ENCODE results near the gene CASP3.

Gene CASP3

GRCh38 chr4:184649026-184649970 lies at the start of gene CASP3, which contains the start of gene PRIMPOL:
TSS of gene CASP3 (minus strand) at chr4:184649447. CDS start at chr4:184638453, 10,994 bp downstream.
TSS of gene PRIMPOL (plus strand) at chr4:184649738. CDS start at chr4:184657141, 7,403 bp downstream.
- Mint-ChIP-seq H3K27ac (peak within 1 kb of the TSS; percentile 98), H3K27me3 (ENCODE audit: low read depth, poor library complexity) (peaks cover 5% of the 10 kb centered on the region), H3K9me3 (no peaks in the 10 kb centered on the region), H3K4me3 (peak within 1 kb of the TSS; percentile 92), H3K36me3 (ENCODE audit: low read depth) (peaks cover 6% of the 10 kb centered on the region), H3K4me1 (peaks cover 55% of the 10 kb centered on the region)
- DNase-seq = peak; percentile 97
- no peak for TF ChIP-seq CTCF (IDR thresholded peaks at IDR 0.05)

GRCh38 chr4:184697956-184698355 lies 48.7 kb upstream of the CASP3 start:
- TF ChIP-seq CTCF (IDR thresholded peaks at IDR 0.05) = no peak
- no peaks in the 10 kb centered on the region for H3K27me3 Mint-ChIP-seq (ENCODE audit: low read depth, poor library complexity)
- no peaks in the 10 kb centered on the region for H3K4me1 Mint-ChIP-seq
- H3K9me3 Mint-ChIP-seq = no peaks in the 10 kb centered on the region
- no peak for DNase-seq
- H3K36me3 Mint-ChIP-seq (ENCODE audit: low read depth) = peaks cover 57% of the 10 kb centered on the region
- H3K27ac Mint-ChIP-seq = peak overlapping the region; percentile 70
- no peak overlapping the region for H3K4me3 Mint-ChIP-seq

GRCh38 chr4:184695178-184695896 lies 46.1 kb upstream of the CASP3 start:
- H3K27ac Mint-ChIP-seq = peak overlapping the region; percentile 68
- H3K4me1 Mint-ChIP-seq = no peaks in the 10 kb centered on the region
- H3K4me3 Mint-ChIP-seq = no peak overlapping the region
- TF ChIP-seq CTCF (IDR thresholded peaks at IDR 0.05) = no peak
- H3K27me3 Mint-ChIP-seq (ENCODE audit: low read depth, poor library complexity) = no peaks in the 10 kb centered on the region
- peaks cover 57% of the 10 kb centered on the region for H3K36me3 Mint-ChIP-seq (ENCODE audit: low read depth)
- DNase-seq = no peak
- no peaks in the 10 kb centered on the region for H3K9me3 Mint-ChIP-seq

GRCh38 chr4:184694412-184694956 lies 45.2 kb upstream of the CASP3 start:
- TF ChIP-seq CTCF (IDR thresholded peaks at IDR 0.05) = no peak
- H3K4me3 Mint-ChIP-seq = no peak overlapping the region
- no peaks in the 10 kb centered on the region for H3K4me1 Mint-ChIP-seq
- no peak overlapping the region for H3K27ac Mint-ChIP-seq
- DNase-seq = no peak
- no peaks in the 10 kb centered on the region for H3K9me3 Mint-ChIP-seq
- no peaks in the 10 kb centered on the region for H3K27me3 Mint-ChIP-seq (ENCODE audit: low read depth, poor library complexity)
- H3K36me3 Mint-ChIP-seq (ENCODE audit: low read depth) = peaks cover 52% of the 10 kb centered on the region

GRCh38 chr4:184693056-184693455 lies 43.8 kb upstream of the CASP3 start:
- no peak for TF ChIP-seq CTCF (IDR thresholded peaks at IDR 0.05)
- H3K27ac Mint-ChIP-seq = peak overlapping the region; percentile 37
- no peaks in the 10 kb centered on the region for H3K9me3 Mint-ChIP-seq
- peaks cover 51% of the 10 kb centered on the region for H3K36me3 Mint-ChIP-seq (ENCODE audit: low read depth)
- H3K4me3 Mint-ChIP-seq = no peak overlapping the region
- peaks cover 7% of the 10 kb centered on the region for H3K4me1 Mint-ChIP-seq
- no peak for DNase-seq
- H3K27me3 Mint-ChIP-seq (ENCODE audit: low read depth, poor library complexity) = no peaks in the 10 kb centered on the region

Data from nephron progenitor cell (in vitro differentiated cells).